Stimulated activated CD4-positive, alpha-beta T cell treated with anti-CD3 and anti-CD28 coated beads, TNF-alpha, amount 100 ng/mL, for 48 hours (primary cell): ENCODE measurements around the gene PIK3R6.

ENCODE experiments used
- DNase-seq, 3 donors: peaks; one replicate each; pipeline ENCODE4 v3.0.0-alpha.2; 2020; ENCODE audit warnings: low read depth in 3 of 3

The PIK3R6 gene

DNA sequence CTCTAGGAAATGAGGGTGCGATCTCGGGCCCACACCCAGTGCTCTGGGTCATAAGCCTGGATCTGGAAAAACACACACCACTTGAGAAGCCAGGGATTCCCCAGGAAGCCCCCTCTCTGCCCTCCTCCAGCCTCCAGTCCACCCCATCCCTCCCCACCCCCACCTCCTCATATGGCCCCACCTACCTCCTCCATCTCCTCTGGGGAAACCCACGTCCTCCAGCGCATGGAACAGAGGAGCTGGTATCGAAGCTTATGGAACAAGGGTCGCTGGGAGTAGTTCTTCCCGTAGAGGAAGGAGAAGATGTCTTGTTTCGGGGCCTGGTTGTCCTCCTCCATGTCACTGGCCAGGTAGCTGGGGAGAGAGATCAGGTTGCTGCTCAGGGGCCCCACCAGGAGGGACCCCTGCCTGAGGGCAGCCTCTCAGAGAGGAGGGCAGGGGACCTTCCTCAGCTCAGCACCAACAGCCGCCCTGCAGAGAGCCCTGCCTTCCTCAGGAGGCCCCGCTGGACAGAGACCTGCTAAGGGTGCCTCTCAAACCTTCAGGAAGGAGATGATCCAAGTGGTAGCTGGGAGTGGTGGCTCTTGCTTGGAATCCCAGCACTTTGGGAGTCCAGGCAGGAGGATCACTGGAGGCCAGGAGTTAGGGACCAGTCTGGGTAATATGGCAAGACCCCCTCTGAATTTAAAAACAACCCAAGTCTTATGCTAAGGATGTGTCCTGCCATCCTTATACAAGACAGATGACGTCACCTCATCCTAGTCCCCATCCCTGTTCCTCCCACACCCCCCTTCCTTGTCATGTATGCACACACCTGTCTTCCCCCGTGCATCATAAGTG, 114.1 kb downstream of the PIK3R6 start:
- no peak for DNase-seq
